ENCODE results near the gene DENND1A.
"Not testable (repeated sequence)": the region's sequence is repeated elsewhere in the genome, so short reads cannot be mapped to it uniquely, and the experiment has no call there.

Gene DENND1A

GRCh38 chr9:123922431-123922830 lies 7.5 kb downstream of the DENND1A start:
- no peak for DNase-seq

GRCh38 chr9:123914517-123915196 lies 15.3 kb downstream of the DENND1A start:
- DNase-seq, result no peak

- no peak for DNase-seq
These were observed 17.6 kb downstream of the DENND1A start for GRCh38 chr9:123912167-123912897.

GRCh38 chr9:123911024-123911423 lies 18.9 kb downstream of the DENND1A start:
- DNase-seq, result no peak

- DNase-seq, result not testable (repeated sequence)
These were observed 20.7 kb downstream of the DENND1A start for GRCh38 chr9:123909192-123909591.

- not testable (repeated sequence) for DNase-seq
These were observed 26.4 kb downstream of the DENND1A start for GRCh38 chr9:123903550-123903949.

DNA sequence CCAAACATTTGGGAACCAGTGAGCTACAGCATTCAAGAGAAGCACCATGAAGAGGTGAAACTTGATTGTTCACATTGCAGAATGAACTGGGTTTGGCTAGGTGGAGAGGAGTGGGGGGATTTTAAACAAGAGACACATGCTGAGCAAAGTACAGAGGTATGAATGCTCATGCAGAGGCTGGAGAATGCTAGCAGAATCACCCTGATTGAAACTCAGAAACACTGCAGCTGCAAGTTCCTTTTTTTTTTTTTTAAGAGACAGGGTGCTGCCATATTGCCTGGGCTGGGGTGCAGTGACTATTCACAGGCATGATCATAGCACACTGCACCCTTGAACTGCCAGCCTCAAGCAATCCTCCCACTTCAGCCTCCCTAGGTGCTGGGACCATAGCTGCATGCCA lies 35.1 kb downstream of the DENND1A start:
- no peak for DNase-seq

- no peak for DNase-seq
These were observed 36.0 kb downstream of the DENND1A start for GRCh38 chr9:123893831-123894460.

GRCh38 chr9:123893115-123893514 lies 36.8 kb downstream of the DENND1A start:
- DNase-seq, result no peak

GRCh38 chr9:123887837-123888236 lies 42.1 kb downstream of the DENND1A start:
- DNase-seq, result no peak

DNA sequence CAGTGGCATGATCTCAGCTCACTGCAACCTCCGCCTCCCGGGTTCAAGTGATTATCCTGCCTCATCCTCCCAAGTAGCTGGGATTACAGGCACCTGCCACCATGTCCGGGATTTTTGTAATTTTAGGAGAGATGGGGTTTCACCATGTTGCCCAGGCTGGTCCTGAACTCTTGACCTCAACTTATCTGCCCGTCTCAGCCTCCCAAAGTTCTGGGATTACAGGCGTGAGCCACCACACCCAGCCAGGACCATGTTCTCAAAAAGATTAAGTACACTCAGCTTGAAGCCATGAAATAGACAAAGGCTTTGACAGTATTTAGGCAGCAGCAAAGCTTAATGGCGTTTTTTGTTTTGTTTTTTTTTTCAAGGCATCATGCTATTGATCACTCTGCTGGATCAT lies 44.1 kb downstream of the DENND1A start:
- not testable (repeated sequence) for DNase-seq

- DNase-seq, result no peak
These were observed 46.3 kb downstream of the DENND1A start for GRCh38 chr9:123883634-123884033.

DNA sequence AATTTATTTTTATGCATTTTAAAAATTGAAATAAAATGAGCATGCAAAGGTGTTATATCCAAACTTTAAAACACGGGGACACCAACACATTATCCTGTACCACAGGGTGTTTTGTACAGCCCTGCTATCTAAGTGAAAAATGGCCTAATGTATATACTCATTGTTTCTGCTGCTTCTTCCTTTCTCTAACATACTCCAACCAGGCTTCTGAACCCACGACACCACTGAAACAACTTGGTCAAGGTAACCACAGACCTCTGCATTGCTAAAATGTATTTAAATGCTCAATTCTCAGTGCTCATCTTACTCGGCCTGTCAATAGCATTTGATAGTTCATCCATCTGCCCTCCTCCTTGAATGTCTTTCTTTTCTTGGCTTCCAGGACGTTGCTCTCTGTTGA lies 48.3 kb downstream of the DENND1A start:
- DNase-seq, result no peak

DNA sequence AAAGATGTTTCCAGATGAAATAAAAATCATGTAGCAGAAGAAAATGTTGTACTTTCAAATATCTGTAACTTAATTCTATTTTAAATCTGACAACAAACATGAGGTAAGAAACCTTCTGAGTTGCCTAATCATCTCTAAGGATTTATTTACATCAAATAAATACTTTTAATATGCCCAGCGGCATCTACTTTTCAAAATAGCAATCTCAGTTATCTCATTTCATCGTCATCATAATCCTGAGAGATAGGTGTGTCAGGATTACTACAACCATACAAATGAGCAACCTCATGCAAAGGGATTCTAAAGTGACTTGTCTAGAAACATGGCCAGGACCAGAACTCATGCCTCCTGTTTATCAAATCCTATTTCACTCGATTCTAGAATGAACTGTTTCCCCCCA lies 49.5 kb downstream of the DENND1A start:
- no peak for DNase-seq

GRCh38 chr9:123876750-123877149 lies 53.2 kb downstream of the DENND1A start:
- no peak for DNase-seq

GRCh38 chr9:123872710-123873109 lies 57.2 kb downstream of the DENND1A start:
- DNase-seq, result no peak

DNA sequence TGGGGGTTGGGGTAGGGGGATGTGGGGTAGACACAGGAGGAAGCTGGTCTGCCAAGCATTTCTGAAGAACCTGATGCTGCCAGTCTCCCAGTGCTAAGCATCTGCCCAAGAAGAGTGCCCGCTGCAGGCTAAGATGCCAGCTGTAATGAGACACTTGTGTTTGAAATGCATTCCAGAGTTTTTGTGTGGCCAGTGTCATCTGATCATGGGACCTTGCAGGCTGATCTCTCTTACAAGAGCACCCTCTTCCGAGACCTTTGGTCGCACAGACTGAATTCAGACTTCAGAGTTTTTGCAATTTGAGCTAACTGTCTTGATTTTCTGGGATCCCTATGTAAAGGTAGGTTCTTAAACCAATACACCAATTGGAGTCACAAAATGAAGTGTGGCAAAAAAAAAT lies 58.1 kb downstream of the DENND1A start:
- DNase-seq, result no peak

- no peak for DNase-seq
These were observed 61.9 kb downstream of the DENND1A start for GRCh38 chr9:123868002-123868401.

DNA sequence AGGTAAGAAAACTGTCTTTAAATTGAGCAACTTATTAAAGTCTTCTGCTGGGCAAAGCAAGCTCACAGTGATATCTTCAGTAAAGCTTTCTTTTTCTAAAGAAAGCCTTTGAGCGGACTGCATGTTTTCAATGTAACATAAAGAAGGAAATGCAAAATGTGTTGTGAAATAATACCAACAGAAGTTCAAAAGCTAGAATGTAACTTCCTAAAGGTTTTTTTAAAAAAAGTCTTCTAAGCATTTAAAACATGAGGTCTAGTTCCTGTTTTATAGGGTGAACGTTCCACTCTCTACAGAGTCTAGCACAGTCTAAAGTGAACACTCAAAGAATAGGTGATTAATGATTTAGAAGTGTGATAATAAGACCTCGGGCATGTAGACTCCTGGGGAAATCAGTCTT lies 62.9 kb downstream of the DENND1A start:
- DNase-seq, result no peak

GRCh38 chr9:123866497-123866896 lies 63.4 kb downstream of the DENND1A start:
- DNase-seq, result no peak

DNA sequence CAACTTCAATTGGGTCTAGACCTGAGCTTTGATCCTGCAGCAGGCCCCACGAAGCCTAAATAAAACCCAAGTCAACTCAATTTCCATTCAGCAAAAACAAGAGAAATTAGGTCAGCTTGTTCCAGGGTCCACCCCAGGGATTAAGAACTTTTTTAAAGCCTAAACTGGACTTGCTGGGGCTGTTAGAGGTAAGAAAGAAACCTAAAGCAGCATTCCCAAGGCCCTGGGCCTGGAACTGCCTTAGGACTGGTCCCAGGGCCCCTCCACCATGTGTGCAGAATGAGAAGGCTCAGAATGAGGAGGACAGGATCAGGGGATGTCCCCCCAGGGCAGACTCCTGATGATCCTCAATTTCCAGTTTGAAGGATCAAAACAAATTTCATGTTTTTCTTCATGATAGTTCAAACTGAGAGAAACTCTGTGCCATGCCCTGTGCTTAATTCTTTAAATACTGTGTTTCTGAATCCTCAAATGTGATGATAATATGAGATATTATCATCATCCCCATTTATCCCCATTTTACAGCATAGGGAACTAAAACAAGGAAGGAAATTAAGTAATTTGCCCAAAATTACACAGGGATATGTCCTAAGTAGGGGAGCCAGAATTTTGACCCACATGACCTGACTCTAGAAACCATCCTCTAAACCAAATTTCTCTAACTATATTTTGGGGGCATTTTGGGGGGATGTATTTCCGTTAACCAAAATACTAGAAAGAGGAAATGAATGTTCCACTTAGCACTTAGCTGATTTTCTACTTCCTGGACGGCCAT lies 64.5 kb downstream of the DENND1A start:
- DNase-seq, result no peak

GRCh38 chr9:123864251-123864650 lies 65.7 kb downstream of the DENND1A start:
- DNase-seq, result no peak

DNA sequence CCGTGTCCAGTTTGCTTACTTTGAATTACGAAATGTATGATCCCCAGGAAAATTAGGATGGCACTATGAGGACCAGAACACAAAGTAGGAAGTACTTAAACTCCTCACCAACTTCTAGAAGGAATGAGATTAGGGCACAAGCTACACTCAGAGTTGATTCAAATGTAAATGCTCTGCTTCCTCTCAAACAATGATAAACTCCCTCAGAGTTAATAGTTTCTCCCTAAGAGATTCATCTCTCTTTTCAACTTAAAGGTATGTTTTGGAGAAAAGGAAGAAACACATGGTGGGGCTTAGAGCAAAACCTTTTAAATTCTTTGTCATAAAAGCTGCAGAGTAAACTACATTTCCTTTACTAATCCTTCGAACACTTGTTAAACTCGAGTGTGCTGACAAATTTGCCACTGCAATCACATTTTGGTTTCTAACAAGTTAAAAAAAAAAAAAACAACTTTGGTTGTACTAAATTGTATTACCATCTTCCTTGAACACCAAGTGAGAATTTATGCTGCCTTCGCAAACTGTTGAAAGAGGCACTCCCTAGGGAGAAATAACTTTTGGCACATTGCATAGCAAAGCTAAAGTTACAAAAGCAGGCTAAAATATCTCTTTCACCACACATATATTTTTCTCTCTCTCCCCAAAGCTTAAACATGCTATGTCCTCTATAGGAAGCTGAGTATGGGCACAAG lies 66.6 kb downstream of the DENND1A start:
- DNase-seq, result no peak
